DND-41 (cell line): ENCODE data around the gene XK.
"Not testable (repeated sequence)": the region's sequence is repeated elsewhere in the genome, so short reads cannot be mapped to it uniquely, and the experiment has no call there.

Experiments used
- ATAC-seq: fragments of 200-7000 bp; cut with Tn5 transposase; 3 replicates; pipeline ENCODE4 v1.9.1; 2021; ENCODE audit warnings: low read depth; ENCODE audit not compliant: insufficient read depth
- DNase-seq: peaks from one replicate; pipeline ENCODE4 v3.0.0-alpha.2; 2020
- H2AFZ ChIP-seq: 2 replicates; pipeline ENCODE4 v1.6.0; 2012; ENCODE audit warnings: low read depth, low read length
- H3K27ac ChIP-seq: 2 replicates; pipeline ENCODE4 v1.5.1; 2012; ENCODE audit warnings: low read length, inconsistent platforms
- H3K27me3 ChIP-seq: fragments of 200-600 bp; sonication (generic); 2 replicates; pipeline ENCODE4 v1.6.0; 2012; ENCODE audit warnings: low read length, mild to moderate bottlenecking, inconsistent platforms; ENCODE audit not compliant: insufficient read depth, poor library complexity
- H3K36me3 ChIP-seq: 2 replicates; pipeline ENCODE4 v1.5.1; 2012; ENCODE audit warnings: low read length, inconsistent platforms; ENCODE audit not compliant: insufficient read depth
- H3K4me1 ChIP-seq: 2 replicates; pipeline ENCODE4 v1.5.1; 2012; ENCODE audit warnings: mild to moderate bottlenecking, low read length; ENCODE audit not compliant: insufficient read depth
- H3K4me2 ChIP-seq: 2 replicates; pipeline ENCODE4 v1.6.0; 2012; ENCODE audit warnings: mild to moderate bottlenecking, moderate library complexity, low read length, inconsistent platforms; ENCODE audit not compliant: insufficient read depth
- H3K4me3 ChIP-seq, 2 experiments: fragments of 200-600 bp in 1 of 2; shearing (Covaris generic) in 1 of 2; 2 replicates each; pipeline ENCODE4 v1.5.1; 2012 to 2016; ENCODE audit warnings: inconsistent platforms in 2 of 2, low read length in 2 of 2, mild to moderate bottlenecking in 2 of 2, low read depth in 1 of 2, moderate library complexity in 1 of 2
- H3K79me2 ChIP-seq: 2 replicates; pipeline ENCODE4 v1.6.0; 2012; ENCODE audit warnings: low read length, inconsistent platforms; ENCODE audit not compliant: insufficient read depth
- H3K9ac ChIP-seq: 2 replicates; pipeline ENCODE4 v1.6.0; 2012; ENCODE audit warnings: low read depth, mild to moderate bottlenecking, inconsistent platforms, low read length, moderate library complexity
- H3K9me3 ChIP-seq: 2 replicates; pipeline ENCODE4 v1.5.1; 2012; ENCODE audit warnings: low read length, moderate library complexity, mild to moderate bottlenecking, inconsistent platforms; ENCODE audit not compliant: insufficient read depth, severe bottlenecking
- H4K20me1 ChIP-seq: 2 replicates; pipeline ENCODE4 v1.6.0; 2012; ENCODE audit warnings: low read length; ENCODE audit not compliant: insufficient read depth
- EZH2 ChIP-seq: IDR thresholded peaks from 3 replicates; pipeline ENCODE4 v1.6.1; 2012; ENCODE audit warnings: borderline replicate concordance, low read depth, mild to moderate bottlenecking, moderate library complexity, low read length, inconsistent platforms; ENCODE audit not compliant: severe bottlenecking
- TF ChIP-seq, protein P1 (sequence below): IDR thresholded peaks from 2 replicates; pipeline ENCODE4 v1.5.1; 2012; ENCODE audit warnings: borderline replicate concordance, low read length, moderate library complexity, mild to moderate bottlenecking; ENCODE audit not compliant: poor library complexity, severe bottlenecking; ENCODE audit errors: extremely low read depth

The XK gene

DNA sequence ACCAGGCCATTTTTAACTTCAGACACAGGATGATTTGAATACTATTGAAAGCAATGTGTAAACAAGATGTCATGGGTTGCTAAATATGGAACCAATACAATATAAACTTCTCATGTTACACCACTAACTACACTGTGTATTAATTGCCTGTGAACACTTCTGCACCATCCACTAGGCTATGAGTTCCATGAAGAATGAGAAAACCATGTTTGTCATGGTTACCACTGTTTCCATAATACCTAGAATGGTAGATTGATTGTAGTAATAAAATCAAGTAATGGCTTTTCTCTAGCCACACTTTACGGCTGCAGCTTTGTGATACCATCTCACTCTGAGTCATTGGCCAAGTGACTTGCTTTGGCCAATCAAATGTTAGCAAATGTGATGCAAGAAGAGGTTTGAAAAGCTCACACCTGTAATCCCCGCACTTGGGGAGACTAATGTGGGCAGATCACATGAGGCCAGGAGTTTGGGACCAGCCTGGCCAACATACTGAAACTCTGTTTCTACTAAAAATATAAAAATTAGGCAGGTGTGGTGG is 74.4 kb downstream of the XK start:
- ATAC-seq, result no peak
- no peak overlapping the region for H3K9ac ChIP-seq
- H3K4me1 ChIP-seq, result peaks cover 57% of the 10 kb centered on the region
- no peaks in the 10 kb centered on the region for H3K27me3 ChIP-seq
- H3K27ac ChIP-seq, result no peak overlapping the region
- no peak for TF ChIP-seq EZH2
- TF ChIP-seq, protein P1, sequence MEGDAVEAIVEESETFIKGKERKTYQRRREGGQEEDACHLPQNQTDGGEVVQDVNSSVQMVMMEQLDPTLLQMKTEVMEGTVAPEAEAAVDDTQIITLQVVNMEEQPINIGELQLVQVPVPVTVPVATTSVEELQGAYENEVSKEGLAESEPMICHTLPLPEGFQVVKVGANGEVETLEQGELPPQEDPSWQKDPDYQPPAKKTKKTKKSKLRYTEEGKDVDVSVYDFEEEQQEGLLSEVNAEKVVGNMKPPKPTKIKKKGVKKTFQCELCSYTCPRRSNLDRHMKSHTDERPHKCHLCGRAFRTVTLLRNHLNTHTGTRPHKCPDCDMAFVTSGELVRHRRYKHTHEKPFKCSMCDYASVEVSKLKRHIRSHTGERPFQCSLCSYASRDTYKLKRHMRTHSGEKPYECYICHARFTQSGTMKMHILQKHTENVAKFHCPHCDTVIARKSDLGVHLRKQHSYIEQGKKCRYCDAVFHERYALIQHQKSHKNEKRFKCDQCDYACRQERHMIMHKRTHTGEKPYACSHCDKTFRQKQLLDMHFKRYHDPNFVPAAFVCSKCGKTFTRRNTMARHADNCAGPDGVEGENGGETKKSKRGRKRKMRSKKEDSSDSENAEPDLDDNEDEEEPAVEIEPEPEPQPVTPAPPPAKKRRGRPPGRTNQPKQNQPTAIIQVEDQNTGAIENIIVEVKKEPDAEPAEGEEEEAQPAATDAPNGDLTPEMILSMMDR, result no peak
- DNase-seq, result no peak
- no peak overlapping the region for H3K4me2 ChIP-seq
- no peak overlapping the region for H2AFZ ChIP-seq
- no peaks in the 10 kb centered on the region for H3K9me3 ChIP-seq
- H4K20me1 ChIP-seq, result no peaks in the 10 kb centered on the region
- H3K79me2 ChIP-seq, result no peaks in the 10 kb centered on the region
- H3K4me3 ChIP-seq, result no peak overlapping the region
- H3K36me3 ChIP-seq, result no peaks in the 10 kb centered on the region

DNA sequence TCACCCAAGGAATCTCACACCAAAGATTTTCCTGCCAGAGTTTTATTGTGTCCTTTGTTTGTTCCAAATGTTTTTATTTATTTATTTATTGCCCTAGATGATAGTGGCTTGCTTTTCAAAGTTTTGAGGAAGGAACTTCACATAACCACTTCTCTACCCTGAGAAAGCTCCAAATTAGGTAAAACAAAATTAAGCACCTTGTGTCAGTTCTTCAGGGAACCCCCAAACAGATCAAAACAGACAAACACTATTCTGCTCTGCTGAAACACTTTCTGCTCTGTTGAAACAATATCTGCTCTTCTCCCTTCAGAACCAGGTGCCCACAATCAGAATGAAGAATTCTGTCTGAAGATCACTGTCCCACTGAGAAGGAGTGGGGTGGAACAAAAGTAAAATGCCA is 77.8 kb downstream of the XK start:
- ATAC-seq (no peak), DNase-seq (no peak)
- Histone ChIP-seq H3K79me2 (no peaks in the 10 kb centered on the region), H3K36me3 (no peaks in the 10 kb centered on the region), H3K9ac (no peak overlapping the region), H3K27ac (peak overlapping the region; percentile 8), H4K20me1 (no peaks in the 10 kb centered on the region), H3K9me3 (no peaks in the 10 kb centered on the region), H3K27me3 (no peaks in the 10 kb centered on the region), H3K4me2 (no peak overlapping the region), H3K4me1 (peaks cover 42% of the 10 kb centered on the region), H2AFZ (peak overlapping the region; percentile 6; the same call in 1 of the 2 replicates), H3K4me3 (no peak overlapping the region)
- no peak for TF ChIP-seq EZH2
- TF ChIP-seq, protein P1, result no peak

GRCh38 chrX:37765507-37765906 is 79.9 kb downstream of the XK start:
- H2AFZ ChIP-seq, result peak overlapping the region; percentile 68
- no peaks in the 10 kb centered on the region for H3K27me3 ChIP-seq
- H3K4me1 ChIP-seq, result peaks cover 42% of the 10 kb centered on the region
- no peaks in the 10 kb centered on the region for H4K20me1 ChIP-seq
- DNase-seq (peak; percentile 66), ATAC-seq (peak; percentile 96)
- H3K4me2 ChIP-seq, result peak overlapping the region; percentile 21; the same call in 1 of the 2 replicates
- peak overlapping the region; percentile 90 for H3K27ac ChIP-seq
- TF ChIP-seq, protein P1, result no peak
- TF ChIP-seq EZH2, result no peak
- H3K79me2 ChIP-seq, result no peaks in the 10 kb centered on the region
- H3K4me3 ChIP-seq, result no peak overlapping the region
- H3K36me3 ChIP-seq, result no peaks in the 10 kb centered on the region
- no peaks in the 10 kb centered on the region for H3K9me3 ChIP-seq
- peak overlapping the region; percentile 33; the same call in 1 of the 2 replicates for H3K9ac ChIP-seq

GRCh38 chrX:37767430-37767829 is 81.8 kb downstream of the XK start:
- no peak overlapping the region for H3K27ac ChIP-seq

DNA sequence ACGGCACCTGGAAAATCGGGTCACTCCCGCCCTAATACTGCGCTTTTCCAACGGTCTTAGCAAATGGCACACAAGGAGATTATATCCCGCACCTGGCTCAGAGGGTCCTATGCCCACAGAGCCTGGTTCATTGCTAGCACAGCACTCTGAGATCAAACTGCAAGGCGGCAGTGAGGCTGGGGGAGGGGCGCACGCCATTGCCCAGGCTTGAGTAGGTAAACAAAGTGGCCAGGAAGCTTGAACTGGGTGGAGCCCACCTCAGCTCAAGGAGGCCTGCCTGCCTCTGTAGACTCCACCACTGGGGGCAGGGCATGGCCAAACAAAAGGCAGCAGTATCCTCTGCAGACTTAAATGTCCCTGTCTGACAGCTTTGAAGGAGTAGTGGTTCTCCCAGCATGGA is 83.3 kb downstream of the XK start:
- H4K20me1 ChIP-seq, DNase-seq, H2AFZ ChIP-seq, H3K27me3 ChIP-seq, H3K36me3 ChIP-seq, ATAC-seq, H3K4me2 ChIP-seq, H3K9me3 ChIP-seq, H3K79me2 ChIP-seq, H3K4me3 ChIP-seq, H3K9ac ChIP-seq, H3K27ac ChIP-seq: not testable (repeated sequence)
- H3K4me1 ChIP-seq, result peaks cover 23% of the 10 kb centered on the region

More at GRCh38 chrX:37767430-37767829, 81.8 kb downstream of the XK start:
- TF ChIP-seq, protein P1, result no peak
- TF ChIP-seq EZH2, result no peak
- Histone ChIP-seq H3K4me2 (no peak overlapping the region), H4K20me1 (no peaks in the 10 kb centered on the region), H3K79me2 (no peaks in the 10 kb centered on the region), H2AFZ (no peak overlapping the region), H3K36me3 (no peaks in the 10 kb centered on the region), H3K4me1 (peaks cover 37% of the 10 kb centered on the region), H3K9me3 (no peaks in the 10 kb centered on the region), H3K27me3 (no peaks in the 10 kb centered on the region), H3K4me3 (no peak overlapping the region), H3K9ac (no peak overlapping the region)
- ATAC-seq (no peak), DNase-seq (no peak)
